ENCODE measurements around the gene PDE11A. TPM values are rescaled to one million over a fixed set of nuclear protein-coding genes. Genes with fewer than 3 reads are reported as not detected.

Gene PDE11A
- total and polyA plus RNA-seq, 2 of the 13 experiments (the other 11 are each of a cell fraction or from before 2014, with no cell fraction given): 1.2 to 1.7 TPM

GRCh38 chr2:178006710-178007109 lies 65.9 kb downstream of the PDE11A start:
- no TSS peak for BruUV-seq (replicated peaks)
- 58% methylated on average over 1 of the region's 1 CpG for whole genome bisulfite sequencing (ENCODE audit: low lambda C conversion rate)
- Histone ChIP-seq H3K27me3 (ENCODE audit: control insufficient read depth in 1 of 2, insufficient read depth in 2 of 2, low read length in 2 of 2) (no peaks in the 10 kb centered on the region), H3K9me3 (ENCODE audit: low read length) (no peaks in the 10 kb centered on the region), H4K20me1 (ENCODE audit: insufficient read depth, low read length) (no peaks in the 10 kb centered on the region), H3K36me3 (replicated peaks in 1 of 2; ENCODE audit: control insufficient read depth in 1 of 2, insufficient read depth in 2 of 2, low read length in 2 of 2) (no peaks in the 10 kb centered on the region), H3K9ac (ENCODE audit: insufficient read depth, low read depth, low read length) (no peak overlapping the region), H2AFZ (ENCODE audit: low read length) (no peak overlapping the region), H3K4me2 (ENCODE audit: low read depth, low read length) (no peak overlapping the region), H3K4me3 (replicated peaks in 1 of 3; ENCODE audit: insufficient read depth in 1 of 3, low read depth in 2 of 3, low read length in 3 of 3) (no peak overlapping the region), H3K79me2 (ENCODE audit: insufficient read depth, low read length) (no peaks in the 10 kb centered on the region), H3K4me1 (ENCODE audit: insufficient read depth, low read length) (no peaks in the 10 kb centered on the region), H3K27ac (ENCODE audit: extremely low read length, insufficient read depth, low read length) (no peak overlapping the region)
- DNase-seq (ENCODE audit: low spot score): no peak
- ChIA-PET CTCF (ENCODE audit: low intra/inter-chr PET ratio, low total read pairs) (no interaction called here), POLR2A (no interaction called here)
- no peak for ATAC-seq
- FAIRE-seq: no peak
- in situ Hi-C loops (cut with HindIII; ENCODE audit: extremely low pct_ligation_motif_present, low pct_unique_long_range_greater_than_20kb) (no loop called here), intact Hi-C loops (cut with micrococcal nuclease; ENCODE audit: unreplicated experiment) (no loop called here)
- TF ChIP-seq GLI4 (CRISPR knock-in tag; IDR thresholded peaks at IDR 0.05; ENCODE audit: borderline replicate concordance) (no peak), PCBP1 (IDR thresholded peaks at IDR 0.05; ENCODE audit: borderline replicate concordance, low read depth, low read length) (no peak), MLLT10 (CRISPR knock-in tag; IDR thresholded peaks at IDR 0.05) (no peak), DR1 (CRISPR knock-in tag; IDR thresholded peaks at IDR 0.05) (no peak)

GRCh38 chr2:178005756-178006155 lies 66.8 kb downstream of the PDE11A start:
- in situ Hi-C loops (cut with HindIII; ENCODE audit: extremely low pct_ligation_motif_present, low pct_unique_long_range_greater_than_20kb): no loop called here
- Histone ChIP-seq H2AFZ (ENCODE audit: low read length) (no peak overlapping the region), H3K9me3 (ENCODE audit: low read length) (no peaks in the 10 kb centered on the region), H3K9ac (ENCODE audit: insufficient read depth, low read depth, low read length) (no peak overlapping the region), H4K20me1 (ENCODE audit: insufficient read depth, low read length) (no peaks in the 10 kb centered on the region), H3K79me2 (ENCODE audit: insufficient read depth, low read length) (no peaks in the 10 kb centered on the region), H3K36me3 (replicated peaks in 1 of 2; ENCODE audit: control insufficient read depth in 1 of 2, insufficient read depth in 2 of 2, low read length in 2 of 2) (no peaks in the 10 kb centered on the region), H3K27me3 (ENCODE audit: control insufficient read depth in 1 of 2, insufficient read depth in 2 of 2, low read length in 2 of 2) (no peaks in the 10 kb centered on the region), H3K4me3 (replicated peaks in 1 of 3; ENCODE audit: insufficient read depth in 1 of 3, low read depth in 2 of 3, low read length in 3 of 3) (no peak overlapping the region), H3K4me1 (ENCODE audit: insufficient read depth, low read length) (no peaks in the 10 kb centered on the region), H3K27ac (ENCODE audit: extremely low read length, insufficient read depth, low read length) (no peak overlapping the region), H3K4me2 (ENCODE audit: low read depth, low read length) (no peak overlapping the region)
- FAIRE-seq (no peak), DNase-seq (ENCODE audit: low spot score) (no peak), ATAC-seq (no peak)
- CTCF ChIA-PET (ENCODE audit: low intra/inter-chr PET ratio, low total read pairs): no interaction called here
- BruUV-seq (replicated peaks): no TSS peak
- TF ChIP-seq ZNF280D (CRISPR knock-in tag; IDR thresholded peaks at IDR 0.05) (no peak), HBP1 (CRISPR knock-in tag; IDR thresholded peaks at IDR 0.05; ENCODE audit: low read depth) (no peak), TFE3 (CRISPR knock-in tag; IDR thresholded peaks at IDR 0.05) (no peak), NFKBIZ (CRISPR knock-in tag; IDR thresholded peaks at IDR 0.05) (no peak), FOXK1 (CRISPR knock-in tag; IDR thresholded peaks at IDR 0.05; ENCODE audit: borderline replicate concordance, low read depth) (no peak), JUN (CRISPR knock-in tag; IDR thresholded peaks at IDR 0.05) (no peak), ZNF660 (CRISPR knock-in tag; IDR thresholded peaks at IDR 0.05; ENCODE audit: borderline replicate concordance, low read depth) (no peak), ZNF207 (IDR thresholded peaks at IDR 0.05; ENCODE audit: borderline replicate concordance) (no peak), ZNF234 (CRISPR knock-in tag; conservative IDR thresholded peaks at IDR 0.05) (no peak), TBL1XR1 (IDR thresholded peaks at IDR 0.05; ENCODE audit: borderline replicate concordance, low read length, partially characterized antibody) (no peak), ZNF230 (CRISPR knock-in tag; IDR thresholded peaks at IDR 0.05) (no peak)
- intact Hi-C loops (cut with micrococcal nuclease; ENCODE audit: unreplicated experiment): no loop called here
- POLR2A ChIA-PET: no interaction called here
